Astrocyte (in vitro differentiated cells and primary cell): Measurements from ENCODE around the gene PLXDC2.

ENCODE experiments used
- CTCF ChIP-seq: IDR thresholded peaks from 2 replicates; pipeline ENCODE4 v1.5.1; 2011; ENCODE audit warnings: low read depth, mild to moderate bottlenecking, inconsistent platforms, low read length, moderate library complexity; ENCODE audit not compliant: insufficient read depth
- EZH2 ChIP-seq: IDR thresholded peaks from 2 replicates; pipeline ENCODE4 v1.6.1; 2012; ENCODE audit warnings: mild to moderate bottlenecking, low read length, inconsistent platforms; ENCODE audit not compliant: insufficient read depth

- TF ChIP-seq CTCF (no peak), EZH2 (no peak)
Observed at GRCh38 chr10:20170661-20171060, 354.4 kb downstream of the PLXDC2 start.
